ENCODE measurements around the gene CNTNAP2. TPM values are rescaled to one million over a fixed set of nuclear protein-coding genes. Genes with fewer than 3 reads are reported as not detected.

Gene CNTNAP2
- total RNA-seq, 2 donors from 2014 or later = 0.37 TPM; not detected in 1

DNA sequence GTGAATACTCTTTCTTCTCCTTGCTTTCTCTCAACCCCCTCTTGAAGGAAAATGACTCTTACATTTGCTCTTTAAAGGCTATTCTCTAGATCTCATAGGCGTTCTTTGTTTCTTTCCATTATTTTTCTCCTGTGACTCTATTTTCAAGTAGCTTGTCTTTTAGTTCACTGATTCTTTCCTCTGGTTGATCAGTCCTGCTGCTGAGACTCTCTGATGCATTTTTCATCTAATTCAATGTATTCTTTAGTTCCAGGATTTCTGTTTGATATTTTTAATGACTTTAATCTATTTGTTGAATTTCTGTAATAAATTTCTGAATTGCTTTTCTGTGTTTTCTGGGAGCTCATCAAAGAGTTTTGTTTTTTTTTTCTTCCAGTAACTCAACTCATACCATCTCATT lies 397.7 kb downstream of the CNTNAP2 start:
- no peak for ATAC-seq
- Mint-ChIP-seq H3K36me3 (ENCODE audit: low read depth) (peaks cover 2% of the 10 kb centered on the region), H3K4me1 (no peaks in the 10 kb centered on the region), H3K27ac (no peak overlapping the region), H3K4me3 (no peak overlapping the region), H3K27me3 (no peaks in the 10 kb centered on the region)
- no peak for DNase-seq
- H3K9me3 ChIP-seq (ENCODE audit: control insufficient read depth, low read length, poor library complexity, severe bottlenecking) = no peaks in the 10 kb centered on the region

DNA sequence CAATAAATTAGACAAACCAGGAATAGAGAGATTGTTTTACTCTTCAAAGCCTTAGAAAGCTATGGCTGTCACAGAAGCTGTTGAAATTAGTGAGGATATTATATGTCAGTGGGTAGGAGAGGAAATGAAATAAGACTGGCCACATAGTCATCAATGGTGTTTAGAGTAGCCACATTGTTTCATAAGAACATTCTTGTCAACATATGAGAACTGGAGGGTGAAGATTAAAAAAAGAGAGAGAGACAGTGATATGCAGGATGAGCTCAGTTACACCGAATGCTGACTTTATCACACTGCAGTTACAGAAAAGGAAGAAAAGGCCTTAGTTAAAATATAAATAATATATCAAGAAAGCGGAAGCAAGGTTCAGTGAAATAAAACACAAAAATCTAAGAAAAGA lies 412.0 kb downstream of the CNTNAP2 start:
- Mint-ChIP-seq H3K4me3 (no peak overlapping the region), H3K27ac (no peak overlapping the region), H3K4me1 (no peaks in the 10 kb centered on the region), H3K36me3 (ENCODE audit: low read depth) (no peaks in the 10 kb centered on the region), H3K27me3 (no peaks in the 10 kb centered on the region)
- no peaks in the 10 kb centered on the region for H3K9me3 ChIP-seq (ENCODE audit: control insufficient read depth, low read length, poor library complexity, severe bottlenecking)
- ATAC-seq (no peak), DNase-seq (no peak)

DNA sequence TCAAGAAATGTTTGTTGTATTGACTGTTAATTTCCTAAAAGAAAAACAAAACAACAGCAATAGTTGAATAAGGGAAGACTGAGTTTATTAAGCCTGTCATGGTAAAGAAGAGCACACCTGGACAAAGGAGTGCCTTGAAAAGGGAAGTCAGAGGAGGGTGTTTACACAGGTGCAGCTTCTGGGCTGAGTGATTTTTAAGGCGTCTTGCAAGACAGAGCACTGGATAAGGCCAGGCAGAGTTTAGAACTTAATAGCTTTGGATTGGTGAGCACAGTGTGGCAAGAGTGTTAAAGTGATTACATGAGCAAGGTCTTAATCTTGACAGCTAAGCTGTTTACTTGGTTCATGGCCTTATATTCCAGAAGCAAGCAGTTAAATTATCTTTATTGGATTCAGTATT lies 423.2 kb downstream of the CNTNAP2 start:
- no peaks in the 10 kb centered on the region for H3K9me3 ChIP-seq (ENCODE audit: control insufficient read depth, low read length, poor library complexity, severe bottlenecking)
- Mint-ChIP-seq H3K4me3 (no peak overlapping the region), H3K36me3 (ENCODE audit: low read depth) (no peaks in the 10 kb centered on the region), H3K27ac (no peak overlapping the region), H3K4me1 (no peaks in the 10 kb centered on the region), H3K27me3 (no peaks in the 10 kb centered on the region)
- ATAC-seq (no peak), DNase-seq (no peak)

DNA sequence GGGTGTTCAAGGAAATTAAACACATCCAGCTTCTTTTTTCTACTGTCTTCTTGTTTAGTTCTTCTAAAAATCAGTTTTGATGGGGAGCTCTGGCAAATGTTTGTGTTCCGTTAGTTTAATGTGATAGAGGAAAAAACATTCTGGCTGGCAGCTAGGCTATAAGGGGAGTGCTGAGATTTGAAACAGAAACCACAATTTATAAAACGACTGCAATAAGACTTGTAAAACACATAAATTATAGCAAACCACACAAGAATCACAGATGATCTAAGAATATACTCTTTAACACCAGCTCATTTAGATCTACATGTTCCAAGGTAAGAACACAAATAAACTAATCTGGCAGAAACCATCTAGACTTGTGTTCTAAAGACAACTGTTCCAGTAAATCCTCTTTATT lies 425.5 kb downstream of the CNTNAP2 start:
- H3K27me3 Mint-ChIP-seq = no peaks in the 10 kb centered on the region
- H3K9me3 ChIP-seq (ENCODE audit: control insufficient read depth, low read length, poor library complexity, severe bottlenecking) = no peaks in the 10 kb centered on the region
- DNase-seq = no peak
- no peaks in the 10 kb centered on the region for H3K4me1 Mint-ChIP-seq
- no peak overlapping the region for H3K27ac Mint-ChIP-seq
- H3K4me3 Mint-ChIP-seq = no peak overlapping the region
- no peaks in the 10 kb centered on the region for H3K36me3 Mint-ChIP-seq (ENCODE audit: low read depth)
- no peak for ATAC-seq

DNA sequence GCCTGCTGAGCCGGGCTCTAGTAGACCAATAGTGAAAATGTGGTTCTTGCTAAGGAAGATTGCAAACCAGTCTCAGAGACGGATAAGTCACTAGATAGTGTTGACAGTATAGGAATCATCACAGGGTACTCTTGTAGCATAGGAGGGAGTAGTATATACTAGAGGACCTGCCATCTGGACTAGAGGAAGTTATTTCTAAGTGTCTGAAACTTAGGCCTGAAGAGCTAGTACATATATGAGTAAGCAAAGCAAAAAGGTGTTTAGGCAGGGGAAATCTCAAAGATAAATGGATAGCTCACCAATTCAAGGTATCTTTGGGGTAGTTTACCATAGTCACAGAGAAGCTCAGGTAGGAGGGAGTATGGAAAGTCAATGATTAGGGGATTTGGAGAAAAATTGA lies 428.1 kb downstream of the CNTNAP2 start:
- no peak overlapping the region for H3K27ac Mint-ChIP-seq
- ATAC-seq (no peak), DNase-seq (no peak)
- H3K4me3 Mint-ChIP-seq = no peak overlapping the region
- no peaks in the 10 kb centered on the region for H3K27me3 Mint-ChIP-seq
- no peaks in the 10 kb centered on the region for H3K4me1 Mint-ChIP-seq
- no peaks in the 10 kb centered on the region for H3K9me3 ChIP-seq (ENCODE audit: control insufficient read depth, low read length, poor library complexity, severe bottlenecking)
- H3K36me3 Mint-ChIP-seq (ENCODE audit: low read depth) = no peaks in the 10 kb centered on the region

DNA sequence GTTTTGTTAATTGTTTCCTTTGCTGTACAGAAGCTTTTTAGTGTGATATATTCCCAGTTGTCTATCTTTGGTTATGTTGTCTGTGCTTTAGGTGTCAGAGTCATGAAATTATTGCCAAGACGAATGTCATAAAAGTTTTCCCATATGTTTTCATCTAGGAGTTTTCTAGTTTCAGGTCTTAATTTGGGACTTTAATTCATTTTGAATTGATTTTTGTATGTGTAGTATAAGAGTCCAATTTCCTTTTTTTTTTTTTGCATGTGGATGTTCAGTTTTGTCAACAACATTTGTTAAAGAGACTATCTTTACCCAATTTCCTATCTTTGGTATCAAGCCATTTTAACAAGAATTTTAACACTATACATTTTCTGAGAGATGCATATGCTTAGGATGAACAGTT lies 432.2 kb downstream of the CNTNAP2 start:
- H3K27ac Mint-ChIP-seq = no peak overlapping the region
- ATAC-seq = no peak

DNA sequence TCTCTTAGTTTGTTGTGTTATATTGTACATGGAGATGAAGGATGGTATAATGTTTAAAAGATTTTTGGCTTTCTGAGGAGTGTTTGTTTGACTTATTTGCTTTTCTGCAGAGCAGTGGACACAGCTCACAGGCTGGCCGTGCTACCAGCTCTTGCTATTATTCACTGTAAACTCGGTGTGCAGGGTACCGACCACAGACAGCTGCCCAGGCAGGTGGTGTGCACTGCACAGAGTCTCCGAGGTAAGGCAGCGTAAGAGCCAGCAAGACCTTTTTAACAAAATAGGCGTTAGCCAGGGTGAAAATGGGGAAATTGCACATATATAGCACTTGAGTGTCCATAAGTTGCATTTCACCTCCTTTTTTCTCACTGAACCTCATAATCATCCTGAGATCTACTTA lies 438.0 kb downstream of the CNTNAP2 start:
- ATAC-seq = no peak
- H3K27ac Mint-ChIP-seq = no peak overlapping the region
- H3K36me3 Mint-ChIP-seq (ENCODE audit: low read depth) = no peaks in the 10 kb centered on the region
- H3K4me3 Mint-ChIP-seq = no peak overlapping the region
- H3K4me1 Mint-ChIP-seq = no peaks in the 10 kb centered on the region
- H3K27me3 Mint-ChIP-seq = no peaks in the 10 kb centered on the region
- DNase-seq = no peak
- H3K9me3 ChIP-seq (ENCODE audit: control insufficient read depth, low read length, poor library complexity, severe bottlenecking) = no peaks in the 10 kb centered on the region

More for the DNA sequence above, 432.2 kb downstream of the CNTNAP2 start:
- Mint-ChIP-seq H3K4me3 (no peak overlapping the region), H3K27me3 (no peaks in the 10 kb centered on the region), H3K36me3 (ENCODE audit: low read depth) (no peaks in the 10 kb centered on the region), H3K4me1 (no peaks in the 10 kb centered on the region)
- no peaks in the 10 kb centered on the region for H3K9me3 ChIP-seq (ENCODE audit: control insufficient read depth, low read length, poor library complexity, severe bottlenecking)
- DNase-seq = no peak

DNA sequence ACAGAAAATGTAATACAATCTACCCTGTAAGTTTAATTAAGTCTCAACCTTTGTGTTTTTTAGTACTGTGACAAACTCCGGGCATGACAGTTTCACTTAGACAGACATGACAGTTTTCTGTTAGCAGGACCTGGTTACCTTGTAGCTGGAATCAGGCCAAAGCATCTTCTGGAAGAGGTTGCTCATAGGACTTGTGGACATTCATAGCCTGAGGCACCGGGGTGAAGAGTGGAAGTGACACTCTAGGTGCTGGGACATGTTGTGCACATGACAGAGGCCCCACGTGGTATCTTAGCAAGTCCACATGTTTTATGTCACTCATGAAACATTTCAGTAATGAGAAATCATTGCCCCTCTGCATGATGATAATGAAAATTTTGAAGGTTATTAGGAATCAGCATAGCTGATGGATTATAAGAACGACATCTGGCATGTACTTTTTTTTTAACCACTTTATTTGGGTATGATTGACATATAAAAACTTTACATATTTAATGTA lies 441.4 kb downstream of the CNTNAP2 start:
- Mint-ChIP-seq H3K4me1 (no peaks in the 10 kb centered on the region), H3K36me3 (ENCODE audit: low read depth) (no peaks in the 10 kb centered on the region), H3K27me3 (no peaks in the 10 kb centered on the region), H3K4me3 (no peak overlapping the region), H3K27ac (no peak overlapping the region)
- no peaks in the 10 kb centered on the region for H3K9me3 ChIP-seq (ENCODE audit: control insufficient read depth, low read length, poor library complexity, severe bottlenecking)
- DNase-seq = no peak
- no peak for ATAC-seq

DNA sequence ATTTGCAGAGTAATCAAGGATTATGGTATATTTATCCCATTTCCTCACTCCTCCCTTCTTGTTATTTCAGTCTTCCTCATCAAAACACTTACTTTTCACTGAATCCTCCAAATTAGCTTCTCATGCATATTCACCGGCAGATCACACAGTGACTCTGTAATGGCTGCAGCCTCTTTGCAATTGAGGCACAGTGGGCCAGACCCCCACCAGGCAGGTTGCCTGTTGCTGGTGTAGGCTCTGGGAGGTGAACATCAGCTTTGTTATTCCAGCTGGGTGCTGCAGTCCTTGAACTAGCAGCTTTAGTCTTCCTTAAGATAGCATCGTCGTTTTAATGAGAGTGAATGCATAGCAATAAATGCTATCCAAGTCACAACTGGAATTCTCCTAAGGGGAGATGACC lies 449.3 kb downstream of the CNTNAP2 start:
- no peaks in the 10 kb centered on the region for H3K36me3 Mint-ChIP-seq (ENCODE audit: low read depth)
- no peaks in the 10 kb centered on the region for H3K9me3 ChIP-seq (ENCODE audit: control insufficient read depth, low read length, poor library complexity, severe bottlenecking)
- H3K4me1 Mint-ChIP-seq = no peaks in the 10 kb centered on the region
- no peak overlapping the region for H3K4me3 Mint-ChIP-seq
- no peaks in the 10 kb centered on the region for H3K27me3 Mint-ChIP-seq
- ATAC-seq (no peak), DNase-seq (no peak)
- H3K27ac Mint-ChIP-seq = no peak overlapping the region

DNA sequence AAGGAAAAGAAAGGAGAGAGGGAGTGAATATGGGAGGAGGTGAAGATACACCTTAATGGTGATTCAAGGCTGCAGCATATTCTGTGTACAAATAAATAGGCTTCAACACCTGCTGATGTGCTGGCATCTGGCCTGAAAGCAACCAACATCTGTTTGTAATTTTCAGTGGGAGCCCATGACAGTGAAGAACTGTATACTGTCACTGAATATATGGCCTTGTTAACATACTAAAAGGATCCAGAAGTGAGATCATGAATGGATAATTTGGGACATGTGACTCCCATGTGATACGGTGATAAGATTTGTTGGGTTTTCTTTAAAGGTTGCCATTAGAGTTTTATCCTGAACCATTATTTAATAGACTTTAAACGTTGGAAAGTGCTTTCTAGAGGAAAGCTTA lies 459.3 kb downstream of the CNTNAP2 start:
- Mint-ChIP-seq H3K36me3 (ENCODE audit: low read depth) (no peaks in the 10 kb centered on the region), H3K4me3 (no peak overlapping the region), H3K27me3 (no peaks in the 10 kb centered on the region), H3K4me1 (no peaks in the 10 kb centered on the region), H3K27ac (no peak overlapping the region)
- DNase-seq (no peak), ATAC-seq (no peak)
- H3K9me3 ChIP-seq (ENCODE audit: control insufficient read depth, low read length, poor library complexity, severe bottlenecking) = no peaks in the 10 kb centered on the region

DNA sequence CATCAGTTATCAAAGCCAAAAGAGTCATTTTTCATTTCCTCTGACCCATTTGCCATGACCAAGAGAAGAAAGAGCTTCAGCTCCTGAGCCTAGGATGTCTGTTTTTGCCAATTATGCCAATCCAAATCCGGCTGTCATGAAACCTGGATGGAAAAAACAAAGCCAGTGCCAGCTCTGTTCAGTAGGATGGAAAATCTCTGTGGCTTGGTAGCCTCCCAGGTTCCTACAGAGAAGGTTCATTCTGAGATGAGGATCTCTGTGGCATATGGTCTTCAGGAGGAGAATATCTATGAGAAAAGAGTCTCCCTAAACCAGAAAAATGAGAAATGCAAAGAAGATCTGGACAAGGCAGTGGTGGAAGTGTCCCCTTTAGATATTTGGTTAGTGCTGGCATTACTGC lies 475.4 kb downstream of the CNTNAP2 start:
- ATAC-seq (no peak), DNase-seq (no peak)
- Mint-ChIP-seq H3K36me3 (ENCODE audit: low read depth) (no peaks in the 10 kb centered on the region), H3K27ac (no peak overlapping the region), H3K27me3 (no peaks in the 10 kb centered on the region), H3K4me1 (no peaks in the 10 kb centered on the region), H3K4me3 (no peak overlapping the region)
- no peaks in the 10 kb centered on the region for H3K9me3 ChIP-seq (ENCODE audit: control insufficient read depth, low read length, poor library complexity, severe bottlenecking)

DNA sequence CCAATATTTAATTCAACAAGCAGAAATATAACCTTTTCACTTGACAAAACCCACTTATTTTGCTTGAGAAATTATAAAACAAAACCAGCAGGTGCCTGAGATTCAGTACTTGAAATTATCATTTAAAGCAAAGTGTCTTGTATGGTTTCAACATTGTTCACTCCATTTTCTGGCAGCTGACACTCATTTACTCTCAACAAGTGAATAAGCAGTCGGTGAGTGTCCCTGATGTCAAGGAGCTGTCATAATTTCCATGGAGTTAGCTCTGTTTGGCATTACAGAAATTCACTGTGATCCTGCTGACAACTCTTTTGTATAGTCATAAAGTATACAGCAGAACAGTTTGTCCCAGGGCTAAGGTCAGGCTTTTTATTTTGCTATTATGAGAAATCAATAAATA lies 490.0 kb downstream of the CNTNAP2 start:
- Mint-ChIP-seq H3K27ac (no peak overlapping the region), H3K27me3 (no peaks in the 10 kb centered on the region), H3K36me3 (ENCODE audit: low read depth) (no peaks in the 10 kb centered on the region), H3K4me3 (no peak overlapping the region), H3K4me1 (no peaks in the 10 kb centered on the region)
- no peak for ATAC-seq
- no peaks in the 10 kb centered on the region for H3K9me3 ChIP-seq (ENCODE audit: control insufficient read depth, low read length, poor library complexity, severe bottlenecking)
- DNase-seq = no peak

DNA sequence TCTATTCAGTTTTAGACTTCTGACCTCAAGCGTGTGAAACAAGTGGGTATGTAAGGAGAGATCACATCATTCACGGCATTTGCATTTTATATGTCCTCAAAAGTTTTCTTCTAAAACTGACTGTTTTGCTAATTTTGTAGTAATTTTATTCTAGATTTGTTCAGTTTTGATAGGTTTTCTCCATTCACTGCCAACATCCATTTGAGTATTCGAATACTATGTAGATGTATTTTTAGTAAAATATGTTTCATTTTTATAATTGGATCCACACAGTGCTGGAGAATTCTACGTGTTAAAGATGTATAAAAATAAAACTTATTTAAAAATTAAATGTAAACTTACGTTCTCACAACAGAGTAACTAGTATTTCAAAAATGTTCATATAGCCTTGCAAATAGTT lies 503.0 kb downstream of the CNTNAP2 start:
- Mint-ChIP-seq H3K4me1 (no peaks in the 10 kb centered on the region), H3K27ac (no peak overlapping the region), H3K4me3 (no peak overlapping the region), H3K27me3 (no peaks in the 10 kb centered on the region), H3K36me3 (ENCODE audit: low read depth) (no peaks in the 10 kb centered on the region)
- H3K9me3 ChIP-seq (ENCODE audit: control insufficient read depth, low read length, poor library complexity, severe bottlenecking) = no peaks in the 10 kb centered on the region
- DNase-seq (no peak), ATAC-seq (no peak)

DNA sequence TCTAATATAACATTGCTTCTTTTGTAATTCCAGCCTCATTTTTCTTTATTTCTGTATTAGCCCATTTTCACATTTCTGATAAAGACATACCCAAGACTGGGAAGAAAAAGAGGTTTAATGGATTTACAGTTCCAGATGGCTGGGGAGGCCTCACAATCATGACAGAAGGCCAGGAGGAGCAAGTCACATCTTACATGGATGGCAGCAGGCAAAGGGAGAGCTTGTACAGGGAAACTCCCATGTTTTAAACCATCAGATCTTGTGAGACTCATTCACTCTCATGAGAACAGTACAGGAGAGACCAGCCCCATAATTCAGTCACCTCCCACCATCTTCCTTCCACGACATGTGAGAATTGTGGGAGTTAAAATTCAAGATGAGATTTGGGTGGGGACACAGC lies 510.3 kb downstream of the CNTNAP2 start:
- no peaks in the 10 kb centered on the region for H3K4me1 Mint-ChIP-seq
- H3K36me3 Mint-ChIP-seq (ENCODE audit: low read depth) = no peaks in the 10 kb centered on the region
- DNase-seq = no peak
- no peak overlapping the region for H3K4me3 Mint-ChIP-seq
- no peak overlapping the region for H3K27ac Mint-ChIP-seq
- ATAC-seq = no peak
- no peaks in the 10 kb centered on the region for H3K27me3 Mint-ChIP-seq
- H3K9me3 ChIP-seq (ENCODE audit: control insufficient read depth, low read length, poor library complexity, severe bottlenecking) = no peaks in the 10 kb centered on the region
